ENCODE measurements around the gene TMEM232.
"Not testable (repeated sequence)": the region's sequence is repeated elsewhere in the genome, so short reads cannot be mapped to it uniquely, and the experiment has no call there.

Gene TMEM232

GRCh38 chr5:110547495-110547894, 179.0 kb downstream of the TMEM232 start:
- CTCF ChIA-PET = no interaction called here
- Mint-ChIP-seq H3K36me3 (no peaks in the 10 kb centered on the region), H3K27me3 (no peaks in the 10 kb centered on the region), H3K4me3 (no peak overlapping the region), H3K9me3 (no peaks in the 10 kb centered on the region), H3K27ac (no peak overlapping the region), H3K4me1 (no peaks in the 10 kb centered on the region)
- no peak for DNase-seq

GRCh38 chr5:110545716-110546115, 180.8 kb downstream of the TMEM232 start:
- Mint-ChIP-seq H3K9me3 (no peaks in the 10 kb centered on the region), H3K27me3 (no peaks in the 10 kb centered on the region), H3K27ac (no peak overlapping the region), H3K36me3 (no peaks in the 10 kb centered on the region), H3K4me1 (no peaks in the 10 kb centered on the region), H3K4me3 (no peak overlapping the region)
- CTCF ChIA-PET = no interaction called here
- DNase-seq = no peak

- CTCF ChIA-PET = no interaction called here
- Mint-ChIP-seq H3K4me3 (no peak overlapping the region), H3K36me3 (no peaks in the 10 kb centered on the region), H3K4me1 (no peaks in the 10 kb centered on the region), H3K27ac (no peak overlapping the region), H3K9me3 (no peaks in the 10 kb centered on the region), H3K27me3 (no peaks in the 10 kb centered on the region)
- DNase-seq = no peak
Observed at GRCh38 chr5:110544603-110545002, 181.9 kb downstream of the TMEM232 start.

GRCh38 chr5:110542949-110543348, 183.5 kb downstream of the TMEM232 start:
- Mint-ChIP-seq H3K4me3 (no peak overlapping the region), H3K4me1 (no peaks in the 10 kb centered on the region), H3K9me3 (no peaks in the 10 kb centered on the region), H3K27ac (no peak overlapping the region), H3K36me3 (no peaks in the 10 kb centered on the region), H3K27me3 (no peaks in the 10 kb centered on the region)
- no peak for DNase-seq
- CTCF ChIA-PET = no interaction called here

- CTCF ChIA-PET = no interaction called here
- Mint-ChIP-seq H3K4me1 (no peaks in the 10 kb centered on the region), H3K36me3 (no peaks in the 10 kb centered on the region), H3K27me3 (no peaks in the 10 kb centered on the region), H3K27ac (no peak overlapping the region), H3K9me3 (no peaks in the 10 kb centered on the region), H3K4me3 (no peak overlapping the region)
- DNase-seq = no peak
Observed at GRCh38 chr5:110536120-110537115, 190.1 kb downstream of the TMEM232 start.

- H3K9me3 Mint-ChIP-seq, CTCF ChIA-PET, H3K27ac Mint-ChIP-seq: not testable (repeated sequence)
Observed at GRCh38 chr5:110535146-110535545, 191.3 kb downstream of the TMEM232 start.

GRCh38 chr5:110525762-110526161, 200.7 kb downstream of the TMEM232 start:
- Mint-ChIP-seq H3K4me3 (no peak overlapping the region), H3K27ac (no peak overlapping the region), H3K36me3 (no peaks in the 10 kb centered on the region), H3K4me1 (no peaks in the 10 kb centered on the region), H3K27me3 (no peaks in the 10 kb centered on the region), H3K9me3 (no peaks in the 10 kb centered on the region)
- no peak for DNase-seq
- CTCF ChIA-PET = no interaction called here

More at GRCh38 chr5:110535146-110535545, 191.3 kb downstream of the TMEM232 start:
- H3K4me1 Mint-ChIP-seq, DNase-seq, H3K36me3 Mint-ChIP-seq, H3K27me3 Mint-ChIP-seq, H3K4me3 Mint-ChIP-seq: not testable (repeated sequence)

GRCh38 chr5:110517396-110517795, 209.1 kb downstream of the TMEM232 start:
- CTCF ChIA-PET = no interaction called here
- DNase-seq = no peak
- no peak overlapping the region for H3K27ac Mint-ChIP-seq
- H3K4me3 Mint-ChIP-seq = no peak overlapping the region
- no peaks in the 10 kb centered on the region for H3K27me3 Mint-ChIP-seq
- H3K36me3 Mint-ChIP-seq = no peaks in the 10 kb centered on the region
- no peaks in the 10 kb centered on the region for H3K4me1 Mint-ChIP-seq
- H3K9me3 Mint-ChIP-seq = no peaks in the 10 kb centered on the region

- H3K4me3 Mint-ChIP-seq = no peak overlapping the region
- no peak overlapping the region for H3K27ac Mint-ChIP-seq
- no peaks in the 10 kb centered on the region for H3K9me3 Mint-ChIP-seq
- H3K27me3 Mint-ChIP-seq = no peaks in the 10 kb centered on the region
- no peaks in the 10 kb centered on the region for H3K4me1 Mint-ChIP-seq
- DNase-seq = no peak
- H3K36me3 Mint-ChIP-seq = no peaks in the 10 kb centered on the region
- CTCF ChIA-PET = no interaction called here
Observed at GRCh38 chr5:110514030-110514429, 212.4 kb downstream of the TMEM232 start.

- CTCF ChIA-PET = no interaction called here
- Mint-ChIP-seq H3K9me3 (no peaks in the 10 kb centered on the region), H3K27me3 (no peaks in the 10 kb centered on the region), H3K4me3 (no peak overlapping the region), H3K36me3 (no peaks in the 10 kb centered on the region), H3K27ac (no peak overlapping the region), H3K4me1 (no peaks in the 10 kb centered on the region)
- no peak for DNase-seq
Observed at GRCh38 chr5:110512266-110512665, 214.2 kb downstream of the TMEM232 start.

GRCh38 chr5:110510146-110510545, 216.3 kb downstream of the TMEM232 start:
- Mint-ChIP-seq H3K36me3 (no peaks in the 10 kb centered on the region), H3K4me1 (no peaks in the 10 kb centered on the region), H3K27ac (no peak overlapping the region), H3K4me3 (no peak overlapping the region), H3K9me3 (no peaks in the 10 kb centered on the region), H3K27me3 (no peaks in the 10 kb centered on the region)
- CTCF ChIA-PET = no interaction called here
- no peak for DNase-seq

- H3K4me3 Mint-ChIP-seq = no peak overlapping the region
- no peaks in the 10 kb centered on the region for H3K4me1 Mint-ChIP-seq
- no peaks in the 10 kb centered on the region for H3K9me3 Mint-ChIP-seq
- DNase-seq = no peak
- no peak overlapping the region for H3K27ac Mint-ChIP-seq
- no peaks in the 10 kb centered on the region for H3K36me3 Mint-ChIP-seq
- no peaks in the 10 kb centered on the region for H3K27me3 Mint-ChIP-seq
- CTCF ChIA-PET = no interaction called here
Observed at GRCh38 chr5:110507972-110508371, 218.5 kb downstream of the TMEM232 start.

- no peaks in the 10 kb centered on the region for H3K4me1 Mint-ChIP-seq
- no peaks in the 10 kb centered on the region for H3K9me3 Mint-ChIP-seq
- no peak for DNase-seq
- CTCF ChIA-PET = no interaction called here
- no peaks in the 10 kb centered on the region for H3K27me3 Mint-ChIP-seq
- H3K27ac Mint-ChIP-seq = no peak overlapping the region
- H3K36me3 Mint-ChIP-seq = no peaks in the 10 kb centered on the region
- no peak overlapping the region for H3K4me3 Mint-ChIP-seq
Observed at GRCh38 chr5:110506378-110506777, 220.1 kb downstream of the TMEM232 start.

GRCh38 chr5:110496276-110496675, 230.2 kb downstream of the TMEM232 start:
- H3K9me3 Mint-ChIP-seq = no peaks in the 10 kb centered on the region
- H3K27me3 Mint-ChIP-seq = no peaks in the 10 kb centered on the region
- DNase-seq = no peak
- H3K36me3 Mint-ChIP-seq = no peaks in the 10 kb centered on the region
- no peak overlapping the region for H3K4me3 Mint-ChIP-seq
- CTCF ChIA-PET = no interaction called here
- H3K27ac Mint-ChIP-seq = no peak overlapping the region
- H3K4me1 Mint-ChIP-seq = no peaks in the 10 kb centered on the region

GRCh38 chr5:110492446-110492845, 234.0 kb downstream of the TMEM232 start:
- no peaks in the 10 kb centered on the region for H3K9me3 Mint-ChIP-seq
- no peaks in the 10 kb centered on the region for H3K36me3 Mint-ChIP-seq
- no peaks in the 10 kb centered on the region for H3K4me1 Mint-ChIP-seq
- CTCF ChIA-PET = no interaction called here
- H3K27ac Mint-ChIP-seq = no peak overlapping the region
- no peaks in the 10 kb centered on the region for H3K27me3 Mint-ChIP-seq
- DNase-seq = no peak
- H3K4me3 Mint-ChIP-seq = no peak overlapping the region
